Astrocyte of the cerebellum (primary cell): ENCODE data around the gene CBX5.

Source experiments
- DNase-seq: peaks from one replicate; pipeline ENCODE4 v3.0.0-alpha.2; 2011; ENCODE audit warnings: low read depth
- H3K4me3 ChIP-seq: 2 replicates; pipeline ENCODE4 v1.5.1; 2011; ENCODE audit warnings: mild to moderate bottlenecking, low read depth, low read length, moderate library complexity
- in situ Hi-C: cut with HindIII; loops from 2 replicates; pipeline ENCODE4 v1.10.0; 2017; ENCODE audit warnings: low sequenced_read_pairs
- TF ChIP-seq, protein P1 (sequence below): IDR thresholded peaks from 2 replicates; pipeline ENCODE4 v1.5.1; 2012; ENCODE audit warnings: low read length, low read depth, moderate library complexity, mild to moderate bottlenecking; ENCODE audit errors: missing control alignments

The CBX5 gene

GRCh38 chr12:54206791-54207190, 73.1 kb downstream of the CBX5 start:
- no peak overlapping the region for H3K4me3 ChIP-seq
- DNase-seq = no peak
- TF ChIP-seq, protein P1, sequence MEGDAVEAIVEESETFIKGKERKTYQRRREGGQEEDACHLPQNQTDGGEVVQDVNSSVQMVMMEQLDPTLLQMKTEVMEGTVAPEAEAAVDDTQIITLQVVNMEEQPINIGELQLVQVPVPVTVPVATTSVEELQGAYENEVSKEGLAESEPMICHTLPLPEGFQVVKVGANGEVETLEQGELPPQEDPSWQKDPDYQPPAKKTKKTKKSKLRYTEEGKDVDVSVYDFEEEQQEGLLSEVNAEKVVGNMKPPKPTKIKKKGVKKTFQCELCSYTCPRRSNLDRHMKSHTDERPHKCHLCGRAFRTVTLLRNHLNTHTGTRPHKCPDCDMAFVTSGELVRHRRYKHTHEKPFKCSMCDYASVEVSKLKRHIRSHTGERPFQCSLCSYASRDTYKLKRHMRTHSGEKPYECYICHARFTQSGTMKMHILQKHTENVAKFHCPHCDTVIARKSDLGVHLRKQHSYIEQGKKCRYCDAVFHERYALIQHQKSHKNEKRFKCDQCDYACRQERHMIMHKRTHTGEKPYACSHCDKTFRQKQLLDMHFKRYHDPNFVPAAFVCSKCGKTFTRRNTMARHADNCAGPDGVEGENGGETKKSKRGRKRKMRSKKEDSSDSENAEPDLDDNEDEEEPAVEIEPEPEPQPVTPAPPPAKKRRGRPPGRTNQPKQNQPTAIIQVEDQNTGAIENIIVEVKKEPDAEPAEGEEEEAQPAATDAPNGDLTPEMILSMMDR = no peak
- in situ Hi-C loops = no loop called here

DNA sequence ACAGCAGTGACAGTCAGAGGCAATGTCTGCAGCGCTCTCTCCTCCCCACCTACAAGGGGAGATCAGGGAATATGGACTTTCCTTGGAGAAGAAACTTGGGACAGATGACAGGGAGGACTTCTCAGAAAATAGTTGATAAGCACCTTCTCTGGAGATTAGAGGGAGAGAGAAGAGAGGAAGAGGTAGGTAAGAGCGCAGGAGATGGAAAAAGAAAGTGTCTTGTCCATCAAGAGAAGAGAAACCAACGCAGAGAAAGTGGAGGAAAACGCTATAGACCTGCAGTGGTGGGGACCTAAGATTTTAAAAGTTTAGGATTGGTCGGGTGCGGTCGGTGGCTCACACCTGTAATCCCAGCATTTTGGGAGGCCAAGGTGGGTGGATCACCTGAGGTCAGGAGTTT, 75.6 kb downstream of the CBX5 start:
- DNase-seq = no peak
- in situ Hi-C loops = no loop called here
- TF ChIP-seq, protein P1 = no peak
- H3K4me3 ChIP-seq = no peak overlapping the region

DNA sequence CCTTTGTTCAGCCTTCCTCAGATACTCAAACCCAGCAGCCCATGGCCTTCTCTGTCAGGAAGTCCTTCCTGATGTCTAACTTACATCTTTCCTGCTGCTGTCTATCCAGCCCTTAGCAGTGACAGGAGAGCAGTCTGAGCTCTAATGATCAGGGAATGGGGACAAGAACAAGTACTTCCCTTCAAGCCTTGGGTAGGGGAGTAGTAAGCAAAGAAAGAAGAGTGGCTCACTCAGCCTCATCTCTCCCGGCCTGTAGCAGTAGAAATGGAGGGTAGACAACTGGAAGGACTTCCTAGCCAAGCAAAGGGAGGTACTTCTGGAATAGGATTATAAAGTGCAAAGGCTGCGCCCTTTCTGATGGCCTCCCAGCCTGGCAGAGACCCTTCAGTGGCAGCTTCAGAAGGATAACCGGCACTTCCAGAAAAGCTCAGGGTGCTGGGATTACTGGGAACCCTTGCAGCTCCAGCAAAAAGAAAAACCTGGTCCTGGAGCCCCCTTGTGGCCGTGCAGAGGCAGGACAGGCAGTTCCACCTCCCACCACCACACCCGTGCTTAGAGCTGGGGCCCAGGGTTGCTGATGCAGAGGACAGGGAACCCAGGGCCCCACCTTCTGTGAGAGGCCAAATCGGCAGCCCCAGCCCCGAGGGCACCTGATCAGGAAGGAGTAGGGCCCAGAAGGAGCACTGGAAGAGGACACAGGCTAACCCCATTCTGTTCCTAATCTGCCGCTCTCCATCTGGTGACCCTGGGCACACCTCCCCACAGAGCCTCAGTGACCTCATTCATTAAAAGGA, 78.7 kb downstream of the CBX5 start:
- no peak overlapping the region for H3K4me3 ChIP-seq
- in situ Hi-C loops = no loop called here
- TF ChIP-seq, protein P1 = peak; percentile 98
- peak; percentile 40 for DNase-seq

DNA sequence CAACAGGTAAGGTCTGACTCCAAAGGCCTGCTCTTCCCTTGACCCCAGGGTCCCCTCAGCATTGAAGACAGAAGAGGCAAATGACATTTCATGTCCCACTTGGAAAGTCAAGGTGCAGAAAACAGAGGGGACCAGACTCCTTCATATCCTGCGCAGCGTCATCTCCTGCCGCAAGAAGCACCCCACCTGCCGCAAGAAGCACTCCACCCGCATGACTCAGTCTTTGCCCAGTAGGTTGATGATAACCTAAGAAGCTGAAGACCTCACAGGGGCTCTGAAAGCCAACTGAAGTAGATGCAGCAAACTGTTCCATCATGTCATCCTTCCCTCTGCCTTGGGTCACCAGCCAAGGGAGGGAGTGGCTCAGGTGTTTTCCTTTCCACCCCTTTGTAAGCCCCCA, 79.5 kb downstream of the CBX5 start:
- in situ Hi-C loops = no loop called here
- TF ChIP-seq, protein P1 = no peak
- DNase-seq = no peak
- H3K4me3 ChIP-seq = no peak overlapping the region

- H3K4me3 ChIP-seq = no peak overlapping the region
Measured at GRCh38 chr12:54199917-54200316, 80.0 kb downstream of the CBX5 start.

DNA sequence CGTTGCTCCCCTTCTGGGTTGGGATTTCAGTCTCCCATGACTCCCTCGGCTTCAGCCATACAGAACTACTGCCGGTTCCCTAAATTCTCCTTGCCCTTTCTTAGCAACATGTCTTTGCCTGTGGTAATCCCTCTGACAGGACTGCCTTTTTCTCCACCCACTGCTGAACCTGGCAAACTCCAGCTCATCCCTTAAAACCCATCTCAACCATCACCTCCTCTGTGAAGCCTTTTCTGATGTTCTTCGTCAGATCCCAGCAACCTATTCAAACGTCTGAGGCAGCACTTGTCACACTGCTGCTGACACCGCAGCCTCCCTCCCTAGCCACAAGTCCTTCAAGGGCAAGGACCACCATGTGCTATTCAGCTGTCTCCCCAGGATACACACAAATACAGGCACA, 80.9 kb downstream of the CBX5 start:
- no peak for DNase-seq
- no peak overlapping the region for H3K4me3 ChIP-seq
- TF ChIP-seq, protein P1 = no peak
- in situ Hi-C loops = loop anchor here (25.0 kb wide), 1 partner anchor 437 kb away; the partner anchor contains the start of gene CISTR

More at GRCh38 chr12:54199917-54200316, 80.0 kb downstream of the CBX5 start:
- DNase-seq = no peak
- TF ChIP-seq, protein P1 = no peak
- in situ Hi-C loops = loop anchor here (25.0 kb wide), 1 partner anchor 438 kb away; the partner anchor contains the start of gene CISTR
